Vagina (tissue), 2 donors: ENCODE measurements around the gene GLP1R. TPM values are rescaled to one million over a fixed set of nuclear protein-coding genes. Genes with fewer than 3 reads are reported as not detected.

Source experiments
- DNase-seq, 2 donors: peaks; one replicate each; pipeline ENCODE4 v3.0.0-alpha.2; 2017; ENCODE audit errors: extremely low spot score in 2 of 2
- H3K27ac ChIP-seq: fragments of 200-600 bp; sonication (generic); one replicate; pipeline ENCODE4 v1.5.1; 2019
- H3K27me3 ChIP-seq: fragments of 200-600 bp; sonication (generic); one replicate; pipeline ENCODE4 v1.5.1; 2019
- H3K36me3 ChIP-seq, 2 donors: fragments of 200-600 bp; sonication (generic); one replicate each; pipeline ENCODE4 v1.5.1; 2017 to 2019
- H3K4me1 ChIP-seq: fragments of 200-600 bp; sonication (generic); one replicate; pipeline ENCODE4 v1.5.1; 2019
- H3K4me3 ChIP-seq, 2 donors: fragments of 200-600 bp; sonication (generic); 1 replicate in 1 of 2; 2 replicates in 1 of 2; pipeline ENCODE4 v1.5.1; 2016 to 2019
- H3K9me3 ChIP-seq: fragments of 200-600 bp; sonication (generic); one replicate; pipeline ENCODE4 v1.5.1; 2019
- POLR2A ChIP-seq, 2 donors: fragments of 450-650 bp; IDR thresholded peaks; one replicate each; pipeline ENCODE4 v1.6.1; 2017; ENCODE audit warnings: antibody characterized with exemption in 2 of 2, mild to moderate bottlenecking in 2 of 2, moderate library complexity in 2 of 2
- POLR2AphosphoS5 ChIP-seq, 2 donors: sonication (generic); formaldehyde crosslinking; IDR thresholded peaks; one replicate each; pipeline ENCODE4 v1.9.0; 2017; ENCODE audit warnings: antibody characterized with exemption in 2 of 2, mild to moderate bottlenecking in 2 of 2, low read depth in 1 of 2; ENCODE audit not compliant: insufficient read depth in 1 of 2
- intact Hi-C: fragments of 100-400 bp; cut with DNase I; formaldehyde crosslinking; loops from one replicate; pipeline ENCODE4 v1.15.1; 2023
- total RNA-seq: library from RNA; depleted of rRNA; stranded (reverse); fragments of >200 nt; gene quantifications from one replicate; pipeline ENCODE4 v1.2.3, GENCODE V29; 2016
- TF ChIP-seq, protein P1 (sequence below), 3 experiments: fragments of 450-650 bp in 2 of 3; fragments of 200-600 bp in 1 of 3; sonication (generic) in 1 of 3; IDR thresholded peaks; one replicate each; pipeline ENCODE4 v1.5.1; 2017 to 2019; ENCODE audit warnings: antibody characterized with exemption in 3 of 3, mild to moderate bottlenecking in 2 of 3, moderate library complexity in 2 of 3

The GLP1R gene
- total RNA-seq, 1 donor from 2014 or later = not detected

DNA sequence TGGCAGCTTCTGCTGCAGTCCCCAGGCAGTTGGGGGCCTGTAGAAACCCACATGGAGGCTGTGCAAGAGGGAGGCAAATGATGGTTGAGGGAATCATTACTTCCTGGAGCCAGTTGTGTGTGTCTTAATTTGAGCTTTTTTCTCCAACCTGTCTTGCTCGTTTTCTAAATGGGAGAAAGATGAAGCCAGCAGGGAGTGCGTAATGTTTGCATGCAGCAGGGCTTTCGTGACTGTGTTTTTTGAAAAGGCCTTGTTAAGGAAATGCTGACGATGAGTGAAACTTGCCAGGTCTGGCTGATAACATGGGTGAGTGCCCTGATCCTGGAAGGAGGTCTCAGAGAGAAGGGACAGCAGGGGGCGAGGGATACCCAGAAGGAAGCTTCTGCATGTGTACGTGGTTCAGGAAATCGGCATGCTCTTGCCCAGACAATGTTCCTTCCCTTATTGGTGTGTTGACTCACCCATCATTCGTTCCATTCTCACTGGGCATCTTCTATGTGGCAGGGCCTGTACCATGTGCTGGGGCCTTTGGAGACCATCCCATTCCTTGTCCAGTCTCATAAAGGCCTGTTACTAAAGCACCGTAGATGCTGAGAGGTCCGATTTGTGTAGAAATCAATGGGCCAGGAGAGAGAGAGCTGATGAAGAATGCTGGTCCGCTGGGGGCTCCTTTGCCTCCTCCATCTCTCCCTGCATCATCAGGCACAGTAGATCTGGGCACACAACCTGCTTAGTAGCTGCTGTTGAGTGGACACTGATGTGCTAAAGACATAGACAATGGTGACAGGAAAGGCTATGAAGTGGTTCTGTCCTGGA lies 27.4 kb downstream of the GLP1R start:
- no peaks in the 10 kb centered on the region for H3K4me1 ChIP-seq
- no peak for TF ChIP-seq POLR2AphosphoS5 (IDR thresholded peaks at IDR 0.05; ENCODE audit: insufficient read depth in 1 of 2, low read depth in 1 of 2)
- TF ChIP-seq POLR2A (IDR thresholded peaks at IDR 0.05) = no peak
- TF ChIP-seq, protein P1, sequence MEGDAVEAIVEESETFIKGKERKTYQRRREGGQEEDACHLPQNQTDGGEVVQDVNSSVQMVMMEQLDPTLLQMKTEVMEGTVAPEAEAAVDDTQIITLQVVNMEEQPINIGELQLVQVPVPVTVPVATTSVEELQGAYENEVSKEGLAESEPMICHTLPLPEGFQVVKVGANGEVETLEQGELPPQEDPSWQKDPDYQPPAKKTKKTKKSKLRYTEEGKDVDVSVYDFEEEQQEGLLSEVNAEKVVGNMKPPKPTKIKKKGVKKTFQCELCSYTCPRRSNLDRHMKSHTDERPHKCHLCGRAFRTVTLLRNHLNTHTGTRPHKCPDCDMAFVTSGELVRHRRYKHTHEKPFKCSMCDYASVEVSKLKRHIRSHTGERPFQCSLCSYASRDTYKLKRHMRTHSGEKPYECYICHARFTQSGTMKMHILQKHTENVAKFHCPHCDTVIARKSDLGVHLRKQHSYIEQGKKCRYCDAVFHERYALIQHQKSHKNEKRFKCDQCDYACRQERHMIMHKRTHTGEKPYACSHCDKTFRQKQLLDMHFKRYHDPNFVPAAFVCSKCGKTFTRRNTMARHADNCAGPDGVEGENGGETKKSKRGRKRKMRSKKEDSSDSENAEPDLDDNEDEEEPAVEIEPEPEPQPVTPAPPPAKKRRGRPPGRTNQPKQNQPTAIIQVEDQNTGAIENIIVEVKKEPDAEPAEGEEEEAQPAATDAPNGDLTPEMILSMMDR (IDR thresholded peaks at IDR 0.05) = no peak
- H3K27me3 ChIP-seq = no peaks in the 10 kb centered on the region
- no peaks in the 10 kb centered on the region for H3K36me3 ChIP-seq
- H3K27ac ChIP-seq = no peak overlapping the region
- intact Hi-C loops = no loop called here
- peak in 1 of 2 donors; percentile 77 for DNase-seq
- H3K4me3 ChIP-seq = no peak overlapping the region
- no peaks in the 10 kb centered on the region for H3K9me3 ChIP-seq

DNA sequence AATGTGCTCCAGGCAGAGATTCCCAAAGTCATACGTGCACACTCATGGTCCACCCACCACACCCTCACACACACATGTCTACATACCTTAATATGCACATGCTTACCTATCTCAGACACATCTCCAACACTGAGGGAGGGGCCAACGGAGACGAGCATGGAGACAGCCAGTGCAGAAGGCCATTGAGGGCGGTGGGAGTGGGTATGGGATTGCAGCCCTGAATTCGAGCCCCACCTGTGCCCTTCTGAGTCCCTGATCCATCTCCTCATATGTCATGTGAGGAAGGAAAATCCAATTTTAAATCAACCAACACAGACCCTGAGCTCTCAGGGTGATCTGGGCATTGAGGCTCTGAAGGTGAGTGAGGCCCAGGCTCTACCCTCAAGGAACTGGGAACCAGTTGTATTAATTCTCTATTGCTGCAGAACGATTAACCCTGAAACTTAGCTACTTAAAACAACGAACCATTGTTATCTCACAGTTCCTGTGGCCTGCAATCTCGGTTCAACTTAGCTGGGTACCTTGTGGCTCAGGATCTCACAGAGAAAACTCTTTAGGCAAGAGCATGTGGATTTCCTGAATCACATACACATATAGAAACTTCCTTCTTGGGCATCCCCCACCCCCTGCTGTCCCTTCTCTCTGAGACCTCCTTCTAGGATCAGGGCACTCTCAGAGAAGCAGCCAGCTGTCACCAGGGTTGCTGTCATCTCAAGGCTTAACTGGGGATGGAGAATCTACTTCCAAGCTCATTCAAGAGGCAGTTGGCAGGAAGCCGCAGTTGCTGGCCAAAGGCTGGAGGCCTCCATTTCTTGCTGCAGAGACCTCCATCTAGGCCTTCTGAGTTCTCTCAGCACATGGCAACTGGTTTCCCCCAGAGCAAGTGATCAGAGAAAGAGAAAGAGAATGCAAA lies 28.3 kb downstream of the GLP1R start:
- TF ChIP-seq POLR2AphosphoS5 (IDR thresholded peaks at IDR 0.05; ENCODE audit: insufficient read depth in 1 of 2, low read depth in 1 of 2) = no peak
- TF ChIP-seq POLR2A (IDR thresholded peaks at IDR 0.05) = no peak
- Histone ChIP-seq H3K27ac (no peak overlapping the region), H3K36me3 (no peaks in the 10 kb centered on the region), H3K4me3 (no peak overlapping the region), H3K9me3 (no peaks in the 10 kb centered on the region), H3K4me1 (no peaks in the 10 kb centered on the region), H3K27me3 (no peaks in the 10 kb centered on the region)
- DNase-seq = peak in 1 of 2 donors; percentile 77
- intact Hi-C loops = no loop called here

GRCh38 chr6:39077882-39078594 lies 29.5 kb downstream of the GLP1R start:
- intact Hi-C loops = no loop called here
- no peaks in the 10 kb centered on the region for H3K9me3 ChIP-seq
- H3K27me3 ChIP-seq = no peaks in the 10 kb centered on the region
- no peak overlapping the region for H3K27ac ChIP-seq
- H3K4me1 ChIP-seq = no peaks in the 10 kb centered on the region
- peak; percentile 71 to 77 for DNase-seq
- H3K4me3 ChIP-seq = no peak overlapping the region
- no peaks in the 10 kb centered on the region for H3K36me3 ChIP-seq
- TF ChIP-seq POLR2AphosphoS5 (IDR thresholded peaks at IDR 0.05; ENCODE audit: insufficient read depth in 1 of 2, low read depth in 1 of 2) = no peak
- TF ChIP-seq POLR2A (IDR thresholded peaks at IDR 0.05) = no peak
- TF ChIP-seq, protein P1 (IDR thresholded peaks at IDR 0.05) = no peak

- H3K4me3 ChIP-seq = no peak overlapping the region
- TF ChIP-seq, protein P1 (IDR thresholded peaks at IDR 0.05) = no peak
- no peak for TF ChIP-seq POLR2AphosphoS5 (IDR thresholded peaks at IDR 0.05; ENCODE audit: insufficient read depth in 1 of 2, low read depth in 1 of 2)
- no peak for TF ChIP-seq POLR2A (IDR thresholded peaks at IDR 0.05)
- intact Hi-C loops = no loop called here
- H3K36me3 ChIP-seq = no peaks in the 10 kb centered on the region
- no peaks in the 10 kb centered on the region for H3K9me3 ChIP-seq
- H3K27ac ChIP-seq = no peak overlapping the region
- DNase-seq = peak in 1 of 2 donors; percentile 69
- no peaks in the 10 kb centered on the region for H3K27me3 ChIP-seq
- no peaks in the 10 kb centered on the region for H3K4me1 ChIP-seq
These were observed 30.1 kb downstream of the GLP1R start for GRCh38 chr6:39078695-39079094.
